ENCODE measurements around the gene PLS3. TPM values are rescaled to one million over a fixed set of nuclear protein-coding genes. Genes with fewer than 3 reads are reported as not detected.

PLS3 gene
- total and polyA plus RNA-seq, 9 of the 15 experiments (the other 6 are each of a cell fraction or from before 2014, with no cell fraction given): 0.03 to 0.42 (median 0.03) TPM; not detected in 4

- DNase-seq (ENCODE audit: extremely low read depth in 1 of 4, low spot score in 3 of 4) (no peak), ATAC-seq (no peak), FAIRE-seq (no peak)
- 0% methylated on average over 8 of the region's 8 CpGs for WGBS (ENCODE audit: insufficient coverage, low coverage, missing lambda C conversion rate)
- H3K9ac ChIP-seq (ENCODE audit: insufficient read depth in 1 of 2, low read depth in 2 of 2, low read length in 2 of 2): no peak overlapping the region
- in situ Hi-C loops (cut with MboI) (no loop called here), intact Hi-C loops (cut with micrococcal nuclease) (no loop called here)
- H2AFZ ChIP-seq (ENCODE audit: low read depth, low read length): no peak overlapping the region
- peaks cover 0 to 8% of the 10 kb centered on the region in 2 experiments; a peak in 2 of 5 replicates for H3K27me3 ChIP-seq (ENCODE audit: control insufficient read depth in 2 of 2, insufficient read depth in 2 of 2, low read length in 2 of 2)
- no peak overlapping the region for H3K4me3 ChIP-seq
- ChIA-PET CTCF (ENCODE audit: low intra/inter-chr PET ratio) (no interaction called here), POLR2A (no interaction called here)
- H4K20me1 ChIP-seq (replicated peaks; ENCODE audit: control insufficient read depth, insufficient read depth, low read length): no peaks in the 10 kb centered on the region
- H3K4me1 ChIP-seq (replicated peaks in 1 of 2; ENCODE audit: control insufficient read depth in 2 of 2, insufficient read depth in 2 of 2, low read length in 2 of 2): no peaks in the 10 kb centered on the region
- TF ChIP-seq PRDM10 (IDR thresholded peaks at IDR 0.05; ENCODE audit: partially characterized antibody): no peak
- no peak for TF ChIP-seq MXD1 (CRISPR knock-in tag; IDR thresholded peaks at IDR 0.05; ENCODE audit: borderline replicate concordance, poor library complexity, severe bottlenecking)
- TF ChIP-seq IRF1 (CRISPR knock-in tag; IDR thresholded peaks at IDR 0.05; ENCODE audit: borderline replicate concordance): no peak
- no peak for TF ChIP-seq STAG1 (CRISPR knock-in tag; IDR thresholded peaks at IDR 0.05; ENCODE audit: borderline replicate concordance)
- TF ChIP-seq ZNF232 (CRISPR knock-in tag; IDR thresholded peaks at IDR 0.05): no peak
- H3K9me3 ChIP-seq (replicated peaks; ENCODE audit: control insufficient read depth, insufficient read depth, low read depth, low read length): no peaks in the 10 kb centered on the region
- H3K79me2 ChIP-seq (ENCODE audit: control insufficient read depth, insufficient read depth, low read length): no peaks in the 10 kb centered on the region
- no peak overlapping the region for H3K4me2 ChIP-seq (ENCODE audit: insufficient read depth, low read length)
- no peaks in the 10 kb centered on the region for H3K36me3 ChIP-seq (ENCODE audit: control insufficient read depth, insufficient read depth, low read length)
- H3K27ac ChIP-seq (ENCODE audit: extremely low read depth, low read depth, low read length): no peak overlapping the region
- no peaks in the 10 kb centered on the region for H3K9me1 ChIP-seq (ENCODE audit: control insufficient read depth, insufficient read depth, low read length)
- no TSS peak for BruUV-seq (replicated peaks)
Observed at GRCh38 chrX:115592997-115593734, 32.2 kb downstream of the PLS3 start.
